ENCODE measurements around the gene OLFM1.

OLFM1 gene
- 0 reads per million in 2 donors for total RNA-seq

DNA sequence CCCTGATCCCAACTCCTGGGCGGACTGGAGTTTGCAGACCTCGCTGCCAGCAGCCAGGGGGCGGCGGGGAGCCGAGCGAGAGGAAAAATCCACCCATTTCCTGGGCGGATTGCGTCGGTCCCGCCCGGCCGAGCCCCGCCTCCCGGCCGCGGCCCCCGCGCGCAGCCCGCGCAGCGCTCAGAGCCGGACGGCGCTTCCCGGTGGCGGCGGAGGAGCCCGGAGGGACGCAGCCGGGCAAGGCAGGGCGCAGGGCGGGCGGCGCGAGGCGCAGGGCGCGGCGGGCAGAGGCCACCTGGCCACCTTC lies at the start of gene OLFM1:
OLFM1 (plus strand) TSS at position 180 of the 304 bp plus-strand sequence. CDS start 322 bp downstream, outside the sequence.
- DNase-seq = no peak

DNA sequence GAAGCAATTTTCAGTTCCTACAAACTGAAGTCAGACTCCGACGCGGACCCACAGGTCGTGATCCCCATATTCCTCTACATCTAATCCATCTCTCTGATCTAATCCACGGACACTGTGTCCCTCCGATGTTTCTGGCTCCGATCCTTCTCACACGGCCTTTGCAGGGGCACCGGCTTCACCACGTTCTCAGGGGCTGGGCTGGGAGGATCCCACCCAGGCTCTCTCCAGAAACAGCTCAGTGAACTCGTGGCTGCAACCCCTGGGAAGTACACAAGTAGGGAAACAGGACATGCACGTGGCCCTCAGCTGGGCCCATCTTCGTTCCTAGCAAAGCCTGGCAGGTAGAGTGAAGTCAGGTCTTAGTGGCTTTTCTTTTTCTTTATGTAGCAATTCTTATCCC lies 49.1 kb upstream of the OLFM1 start:
- no peak for DNase-seq

DNA sequence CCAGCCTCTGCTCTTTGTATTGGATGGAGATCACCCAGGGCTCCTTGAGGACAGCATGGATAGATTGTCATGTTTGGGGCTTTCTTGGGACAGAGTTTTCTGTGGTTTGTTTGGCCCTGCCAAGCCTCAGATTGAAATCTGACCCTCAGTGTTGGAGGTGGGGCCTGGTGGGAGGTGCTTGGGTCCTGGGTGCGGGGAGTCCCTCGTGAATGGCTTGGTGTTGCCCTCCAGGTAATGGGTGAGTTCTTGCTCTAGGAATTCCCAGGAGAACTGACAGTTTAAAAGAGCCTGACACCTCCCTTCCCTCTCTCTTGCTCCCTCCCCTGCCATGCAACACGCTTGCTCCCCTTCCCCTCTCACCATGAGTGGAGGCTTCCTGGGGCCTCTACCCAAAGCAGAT lies 48.6 kb upstream of the OLFM1 start:
- DNase-seq = no peak

DNA sequence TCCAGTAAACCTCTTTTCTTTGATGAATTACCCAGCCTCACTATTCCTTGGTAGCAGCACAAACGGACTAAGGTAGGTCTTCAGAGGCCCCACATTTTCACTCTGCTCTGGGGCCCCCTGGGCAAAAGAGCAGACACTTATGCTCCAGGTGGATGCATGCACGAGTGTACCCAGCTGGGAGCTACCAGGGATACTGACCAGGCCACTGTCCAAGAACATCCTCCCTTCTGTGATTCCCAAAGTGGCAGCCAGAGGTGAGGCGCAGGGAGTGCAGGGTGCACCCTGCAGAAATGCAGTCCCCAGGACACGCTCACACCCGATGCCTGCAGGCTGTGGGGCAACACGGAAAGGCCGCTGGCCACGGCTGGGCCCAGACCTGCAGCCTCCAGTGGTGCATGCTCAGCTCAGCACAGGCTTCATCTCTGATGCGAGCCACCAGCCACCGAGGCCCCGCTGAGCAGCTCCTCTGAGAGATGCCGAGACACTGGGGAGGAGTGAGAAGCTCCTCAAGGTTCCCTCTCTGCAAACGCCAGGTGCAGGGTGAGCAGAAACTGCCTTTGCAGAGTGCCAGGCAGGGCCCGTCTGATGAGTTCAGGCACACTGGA lies 48.1 kb upstream of the OLFM1 start:
- DNase-seq = no peak

DNA sequence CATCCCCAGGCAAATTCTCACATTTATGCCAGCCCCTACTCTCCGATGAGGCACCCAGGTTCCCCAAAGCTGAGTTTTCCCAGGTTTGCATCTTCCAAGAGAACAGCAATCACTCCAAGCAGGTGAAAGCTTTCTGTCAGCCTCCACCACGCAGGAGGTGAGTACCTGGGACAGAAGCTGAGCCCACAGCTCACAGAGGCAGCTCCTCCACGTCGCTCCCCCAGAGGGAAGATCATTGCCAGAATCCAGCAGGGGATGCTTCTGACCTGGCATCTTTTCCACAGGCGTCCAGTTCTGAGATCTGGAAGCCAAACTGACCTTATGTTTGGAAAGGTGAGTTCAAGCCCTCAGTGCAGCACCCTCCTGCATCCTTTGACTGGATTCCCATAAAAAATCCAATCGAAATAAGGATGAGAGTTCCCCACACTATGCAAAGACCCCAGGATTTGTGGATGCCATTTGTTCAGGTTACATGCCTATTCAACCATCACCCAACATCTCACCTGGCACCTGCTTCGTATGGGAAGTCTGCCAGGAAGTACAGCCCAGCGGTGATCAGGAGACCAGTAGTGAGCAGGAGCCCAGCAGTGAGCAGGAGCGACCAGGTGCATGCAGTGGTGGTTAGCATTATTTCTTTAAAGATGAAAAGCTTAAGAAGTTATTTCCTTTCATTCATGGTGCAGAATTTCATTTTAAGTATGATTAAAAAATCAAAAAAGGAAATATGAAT lies 47.4 kb upstream of the OLFM1 start:
- no peak for DNase-seq

DNA sequence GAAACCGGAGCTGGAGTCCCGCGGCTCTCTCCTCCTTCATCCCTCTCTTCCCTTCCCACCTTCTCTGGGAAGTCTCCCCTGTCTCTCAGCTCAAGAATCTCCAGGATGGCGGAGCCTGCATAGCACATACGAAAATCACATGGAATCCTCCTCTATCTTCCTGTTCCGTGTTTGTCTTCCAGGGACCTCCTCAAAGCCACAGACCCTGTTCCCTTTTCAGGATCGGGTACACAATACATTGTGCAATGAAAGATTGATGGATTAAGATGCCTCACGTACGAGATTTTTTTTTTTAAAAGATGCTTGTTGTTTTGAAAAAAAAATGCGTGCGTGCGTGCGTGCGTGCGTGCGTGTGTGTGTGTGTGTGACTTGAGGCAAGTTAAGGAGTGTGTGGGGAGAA lies 46.6 kb upstream of the OLFM1 start:
- no peak for DNase-seq

DNA sequence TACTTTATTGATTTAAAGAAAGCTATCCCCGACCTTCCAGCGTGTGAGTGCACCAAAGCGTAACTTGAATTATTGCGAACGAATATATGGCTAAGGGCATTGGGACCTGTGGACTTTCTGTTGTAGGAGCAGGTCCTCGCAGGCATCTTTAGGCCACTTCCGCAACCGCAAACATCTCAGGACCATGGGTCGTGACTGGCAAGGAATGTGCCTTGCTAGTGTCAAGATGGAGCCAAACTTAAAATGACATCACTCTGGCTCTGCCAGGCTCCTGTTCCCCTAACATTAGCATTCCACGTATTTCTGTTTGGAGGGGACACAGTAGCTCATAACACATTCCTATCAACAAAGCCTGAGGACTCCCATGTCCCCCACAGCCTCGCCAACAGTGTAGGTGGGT lies 44.1 kb upstream of the OLFM1 start:
- no peak for DNase-seq

DNA sequence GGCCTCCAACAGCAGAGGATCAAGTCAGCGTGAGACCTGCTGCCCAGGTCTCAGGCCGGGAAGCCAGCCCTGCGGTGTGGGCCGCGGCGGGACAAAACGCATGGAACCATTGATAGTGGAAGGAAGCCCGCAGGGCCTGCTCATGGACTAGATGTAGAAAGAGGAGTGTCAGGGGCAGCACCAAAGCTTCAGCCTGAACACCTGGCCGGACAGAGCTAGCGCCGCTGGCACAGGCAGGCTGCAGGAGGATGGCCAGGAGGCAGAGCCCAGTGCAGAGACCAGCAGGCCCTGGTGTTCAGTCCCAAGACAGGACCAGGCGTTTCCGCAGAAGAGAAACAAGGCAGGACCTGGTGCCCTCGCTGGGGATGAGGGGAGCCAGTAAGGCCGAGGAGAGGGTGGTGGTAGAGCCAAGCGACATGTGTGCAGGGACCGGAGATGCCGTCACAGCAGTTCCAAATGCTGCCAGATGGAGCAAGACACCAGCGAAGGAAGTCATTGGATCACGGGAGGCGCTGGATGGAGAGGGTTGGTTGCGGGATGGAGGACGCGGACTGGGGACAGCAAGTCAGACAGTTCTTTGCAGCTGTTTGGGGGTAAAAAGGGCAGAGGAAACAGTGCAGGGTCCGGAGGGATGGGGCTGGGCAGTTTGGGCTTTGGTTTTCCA lies 42.1 kb upstream of the OLFM1 start:
- DNase-seq = no peak

DNA sequence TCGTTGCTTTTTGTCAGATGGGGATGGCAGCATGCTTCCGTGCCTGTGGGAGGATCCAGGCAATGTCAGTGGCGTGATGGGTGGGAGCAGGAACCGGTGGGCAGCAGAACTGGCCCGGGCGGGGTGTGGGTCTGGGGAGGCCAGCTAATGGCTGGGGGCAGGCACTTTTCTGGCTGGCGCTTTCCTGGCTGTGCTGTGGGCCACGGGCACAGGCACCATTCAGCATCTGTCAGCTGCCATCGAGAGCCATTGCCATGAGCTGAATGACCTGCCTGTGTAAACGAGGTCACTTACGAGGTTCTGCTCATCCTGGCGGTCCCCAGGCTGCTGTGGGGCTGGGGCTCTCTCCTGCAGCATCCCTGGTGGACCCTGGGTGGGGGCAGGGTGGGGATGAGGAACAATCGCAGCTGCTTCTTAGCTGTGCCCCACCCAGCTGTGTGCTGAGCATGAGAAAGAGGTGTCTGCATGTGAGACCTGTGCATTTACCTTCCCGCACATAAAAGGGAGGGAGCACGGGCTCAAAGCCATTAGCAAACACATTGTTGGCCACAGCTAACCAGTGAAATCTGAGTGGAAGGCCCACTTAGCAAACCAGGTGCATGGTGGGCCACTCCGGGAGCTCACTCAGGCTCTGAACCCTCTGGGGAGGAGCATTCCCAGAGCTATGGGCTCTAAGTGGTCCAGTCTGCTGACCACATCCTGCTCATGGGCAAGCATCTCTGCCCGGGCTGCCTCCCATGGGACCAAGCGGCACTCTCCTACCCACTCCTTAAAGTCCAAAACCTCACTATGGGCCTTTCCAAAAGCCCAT lies 41.3 kb upstream of the OLFM1 start:
- no peak for DNase-seq

DNA sequence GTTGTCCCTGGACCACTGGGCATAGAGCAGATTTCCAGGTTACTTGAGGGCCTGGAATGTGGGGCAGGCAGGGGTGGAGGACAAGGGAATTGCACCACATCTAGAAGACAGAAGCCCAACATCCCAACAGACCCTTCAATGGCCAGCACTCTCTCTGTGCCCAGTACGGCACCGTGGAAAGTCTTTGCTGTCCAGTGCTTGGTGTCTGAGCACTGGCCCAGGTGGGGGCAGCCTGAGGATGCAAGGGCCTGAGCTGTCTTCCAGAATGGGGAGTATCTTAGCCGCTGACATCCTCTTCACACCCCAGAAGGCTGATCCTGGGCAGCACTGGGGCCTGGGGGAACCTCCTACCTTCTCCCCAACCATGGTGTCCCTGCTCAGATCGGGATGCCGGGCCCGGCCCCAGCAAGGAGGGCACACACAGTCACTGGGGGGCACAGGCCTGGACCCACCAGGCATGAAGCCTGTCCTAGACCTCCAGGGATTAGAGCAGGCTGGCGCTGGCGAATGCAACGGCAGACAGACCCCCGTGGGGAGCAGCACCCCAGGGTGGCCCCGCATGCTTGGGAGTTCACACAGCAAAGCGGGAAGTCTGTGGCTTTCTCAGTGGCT lies 40.6 kb upstream of the OLFM1 start:
- DNase-seq = no peak

DNA sequence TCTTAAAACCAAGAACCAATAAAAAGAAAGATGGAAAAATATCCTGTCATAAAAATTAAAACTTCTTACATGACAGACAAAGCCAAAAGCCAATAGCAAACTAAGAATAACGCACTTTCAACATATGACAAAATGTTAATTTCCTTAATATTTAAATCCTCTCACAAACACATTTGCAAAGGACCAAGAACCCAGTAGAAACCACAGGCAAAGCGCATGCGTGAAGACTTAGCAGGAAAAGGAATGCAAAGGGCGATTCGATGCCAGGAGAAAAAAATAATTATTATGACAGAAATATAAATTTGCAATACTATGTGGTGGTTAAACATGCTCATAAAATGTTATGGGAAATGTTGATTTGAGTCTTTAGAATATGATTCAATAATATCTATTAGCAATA lies 39.9 kb upstream of the OLFM1 start:
- no peak for DNase-seq

DNA sequence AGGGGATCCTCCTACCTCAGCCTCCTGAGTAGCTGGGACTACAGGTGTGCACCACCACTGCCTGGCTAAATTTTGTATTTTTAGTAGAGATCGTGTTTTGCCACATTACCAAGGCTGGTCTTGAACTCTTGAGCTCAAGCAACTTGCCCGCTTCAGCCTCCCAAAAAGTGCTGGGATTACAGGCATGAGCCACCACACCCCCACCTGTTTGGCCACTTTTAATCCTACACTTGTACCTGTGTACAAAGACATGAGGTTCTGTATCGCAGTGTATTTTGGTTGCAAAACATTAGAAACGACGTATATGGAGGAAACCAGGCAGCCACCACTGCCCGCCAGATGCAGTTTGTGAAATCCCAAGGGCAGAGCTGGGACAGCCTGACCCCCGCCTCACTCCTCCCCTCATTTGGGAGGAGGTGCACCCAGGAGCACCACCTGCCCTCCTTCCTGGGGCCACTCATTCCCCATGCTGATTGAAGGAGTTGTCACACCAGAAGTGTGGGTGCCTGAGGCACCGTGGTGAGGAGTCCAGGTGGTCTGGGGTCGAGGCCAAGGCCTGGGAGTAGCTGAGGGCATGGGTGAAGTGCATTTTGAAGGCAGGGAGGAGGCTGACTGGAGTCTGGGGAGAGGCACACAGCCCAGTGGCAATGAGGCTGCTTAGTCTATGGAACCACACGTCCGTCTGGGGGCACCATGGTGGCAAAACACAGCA lies 39.3 kb upstream of the OLFM1 start:
- no peak for DNase-seq

DNA sequence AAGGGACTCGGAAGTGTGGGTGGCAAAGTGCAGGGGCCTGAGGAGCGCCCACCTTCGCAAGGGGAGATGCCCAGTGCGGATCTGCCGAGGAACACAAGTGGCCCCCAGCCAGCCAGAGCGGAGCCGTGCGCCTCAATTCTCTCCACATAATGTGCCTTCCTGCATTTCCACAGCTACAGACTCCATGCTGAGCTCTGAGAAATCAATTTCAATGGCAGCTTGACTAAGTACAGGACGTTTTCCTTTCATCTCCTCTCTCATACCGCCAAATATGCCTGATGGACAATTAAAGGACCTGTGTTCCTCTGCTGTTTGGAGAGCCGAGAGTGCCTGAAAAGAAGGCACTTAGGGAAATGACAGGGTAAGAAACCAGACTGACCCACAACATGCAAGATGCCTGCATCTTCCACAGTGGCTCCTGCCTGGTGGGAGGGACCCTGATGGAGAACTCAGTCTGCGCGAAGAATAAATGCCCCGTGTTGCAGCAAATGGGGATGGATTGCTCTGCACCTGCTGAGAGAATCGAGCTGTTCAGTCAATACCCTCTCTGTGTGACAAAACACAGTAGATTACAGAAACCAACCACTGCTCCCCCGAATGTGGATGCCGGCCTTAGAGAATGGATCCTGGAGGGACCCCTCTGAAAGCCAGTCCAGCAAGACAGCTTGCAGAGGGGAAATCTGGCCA lies 38.6 kb upstream of the OLFM1 start:
- no peak for DNase-seq

DNA sequence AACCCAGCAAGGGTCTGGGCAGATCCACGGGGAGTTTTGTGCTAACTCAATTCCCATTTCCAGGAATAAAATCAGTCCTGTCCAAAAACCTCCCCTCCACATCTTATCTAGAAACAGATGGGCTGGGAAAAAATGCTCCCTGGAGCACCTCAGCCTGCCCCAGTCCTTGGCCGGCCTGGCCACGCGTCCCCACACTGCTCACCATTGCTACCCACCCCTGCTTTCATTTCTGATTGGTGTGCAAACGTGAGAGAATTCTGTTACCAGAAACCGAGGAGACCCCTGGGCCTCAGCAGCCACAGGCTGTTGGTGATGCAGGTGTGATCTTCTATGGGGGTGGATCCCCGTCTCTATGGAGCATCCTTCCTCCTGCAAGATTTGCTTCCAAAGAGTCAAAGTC lies 38.0 kb upstream of the OLFM1 start:
- no peak for DNase-seq

DNA sequence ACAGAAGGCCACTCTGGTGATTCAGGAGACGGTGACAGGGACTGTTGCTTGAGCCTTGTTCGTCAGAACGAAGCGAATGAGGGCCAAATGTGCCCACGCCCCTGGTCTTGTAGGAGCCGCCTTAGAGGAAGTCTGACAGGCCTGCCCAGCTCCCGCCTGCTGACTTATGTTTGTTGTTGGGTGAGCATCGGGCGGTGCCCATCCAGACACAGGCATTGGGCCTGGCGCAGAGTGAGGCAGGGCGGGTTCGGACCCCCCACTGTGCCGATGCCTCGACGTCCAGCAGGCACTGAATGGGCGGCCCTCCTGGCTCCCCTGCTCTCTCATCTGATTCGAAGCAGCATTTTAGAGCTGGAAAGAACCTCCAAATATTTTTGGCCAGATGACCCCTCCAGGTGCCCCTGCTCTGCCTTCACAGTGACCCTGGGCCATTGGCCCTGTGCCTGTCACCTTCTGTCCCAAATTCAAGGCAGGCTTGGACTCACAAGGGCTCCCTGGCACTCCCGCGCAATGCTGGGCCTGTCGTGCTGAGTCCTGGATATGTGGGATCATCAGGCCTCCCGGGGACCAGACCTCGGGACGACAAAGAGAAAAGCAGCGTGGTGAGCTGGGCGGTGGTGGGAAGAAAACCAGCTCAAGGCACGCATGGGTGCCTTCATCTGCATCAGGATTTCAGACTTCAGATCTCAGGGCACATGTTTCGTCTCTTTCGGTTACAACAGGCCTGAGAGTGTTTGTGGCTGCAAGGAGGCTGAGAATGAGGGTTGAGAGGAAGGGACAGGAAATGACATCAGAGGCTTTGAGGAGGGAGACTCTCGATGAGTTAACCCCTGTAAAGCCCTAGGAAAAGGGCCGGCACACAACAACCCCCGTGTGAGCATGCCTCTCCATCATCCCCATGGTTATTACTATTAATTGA lies 37.1 kb upstream of the OLFM1 start:
- DNase-seq = no peak

DNA sequence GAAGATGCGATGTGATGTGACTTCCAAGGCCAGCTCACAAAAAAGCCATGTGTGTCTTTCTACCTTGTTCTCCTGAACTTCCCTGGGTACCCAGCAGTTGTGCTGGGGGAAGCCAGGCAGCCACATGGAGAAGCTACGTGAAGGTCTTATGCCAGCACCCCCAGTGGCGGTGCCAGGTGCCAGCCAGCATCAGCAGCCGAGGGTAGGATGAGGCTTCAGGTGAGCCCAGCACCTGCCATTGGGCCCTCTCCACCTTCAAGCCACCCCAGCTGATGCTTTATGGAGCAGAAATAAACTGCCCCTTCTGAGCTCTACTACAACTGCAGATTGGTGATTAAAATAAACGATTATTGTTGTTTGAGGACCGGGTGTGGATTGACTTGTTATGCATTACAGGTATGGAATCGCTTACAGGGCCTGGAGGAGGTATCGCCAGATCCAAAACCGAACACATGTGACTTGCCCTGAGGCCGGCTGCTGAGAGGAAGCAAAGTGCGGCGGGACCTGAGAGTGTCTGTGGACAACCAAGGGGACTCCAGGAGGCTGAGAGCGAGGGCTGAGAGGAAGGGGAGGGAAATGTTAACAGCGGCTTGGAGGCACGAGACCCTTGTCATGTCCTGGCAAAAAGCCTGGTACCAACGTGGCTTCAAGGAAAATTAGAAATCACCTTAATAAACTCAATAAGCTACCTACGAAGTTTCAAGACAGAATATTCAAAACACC lies 36.0 kb upstream of the OLFM1 start:
- no peak for DNase-seq

DNA sequence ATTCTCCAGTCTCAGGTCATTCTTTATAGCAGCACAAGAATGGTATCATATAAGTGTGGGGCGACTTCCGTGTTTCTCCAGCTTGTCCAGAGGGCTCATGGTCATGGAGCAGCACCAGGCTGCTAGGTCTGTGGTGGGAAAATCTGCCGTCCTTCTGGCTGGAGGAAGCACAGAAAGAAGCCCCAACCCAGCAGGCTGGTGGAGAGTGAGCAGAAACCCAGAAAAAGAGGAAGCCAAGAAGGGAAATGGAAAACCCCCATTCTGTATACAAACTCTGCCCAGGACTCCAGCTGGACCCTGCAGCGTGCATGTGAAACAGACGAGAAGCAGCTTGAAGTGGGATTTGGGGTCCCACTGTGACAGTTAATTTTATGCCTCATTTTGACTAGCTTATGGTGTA lies 34.3 kb upstream of the OLFM1 start:
- no peak for DNase-seq

DNA sequence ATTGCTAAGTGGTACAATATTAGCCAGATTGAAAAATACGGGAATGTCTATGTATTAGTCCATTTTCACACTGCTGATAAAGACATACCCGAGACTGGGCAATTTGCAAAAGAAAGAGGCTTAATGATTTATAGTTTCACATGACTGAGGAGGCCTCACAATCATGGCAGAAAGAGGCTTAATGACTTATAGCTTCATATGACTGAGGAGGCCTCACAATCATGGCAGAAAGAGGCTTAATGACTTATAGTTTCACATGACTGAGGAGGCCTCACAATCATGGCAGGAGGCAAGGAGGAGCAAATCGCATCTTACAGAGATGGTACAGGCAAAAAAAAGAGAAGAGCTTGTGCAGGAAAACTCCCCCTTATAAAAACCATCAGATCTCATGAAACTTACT lies 32.3 kb upstream of the OLFM1 start:
- no peak for DNase-seq

DNA sequence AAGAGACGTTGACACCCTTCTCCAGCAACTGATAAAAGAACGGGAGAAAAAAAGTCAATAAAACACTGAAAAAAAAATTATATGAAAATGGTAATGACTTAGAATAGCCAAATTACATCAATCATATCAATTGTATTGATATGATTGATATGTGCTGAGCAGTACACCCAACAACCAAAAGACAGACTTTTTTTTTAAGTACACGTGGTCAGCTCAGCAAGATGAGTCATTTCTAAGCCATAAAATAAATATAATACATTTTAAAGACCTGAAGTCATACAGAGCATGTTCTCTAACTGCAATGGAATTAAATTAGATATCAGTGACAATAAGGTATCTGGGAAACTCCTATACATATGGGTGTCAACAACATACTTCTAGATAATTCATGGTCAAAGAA lies 30.9 kb upstream of the OLFM1 start:
- no peak for DNase-seq
